Mesendoderm (in vitro differentiated cells): ENCODE data around the gene BRD2.
A peak's percentile ranks its signal among the peaks of the same experiment; 100 is the strongest.

Experiments used
- DNase-seq: peaks from one replicate; pipeline ENCODE4 v3.0.0; 2013
- H2AK5ac ChIP-seq: 2 replicates; pipeline ENCODE4 v1.6.1; 2013; ENCODE audit warnings: low read length, inconsistent platforms
- H2BK120ac ChIP-seq: 2 replicates; pipeline ENCODE4 v1.6.1; 2013; ENCODE audit warnings: low read depth, mild to moderate bottlenecking, low read length, moderate library complexity, mixed read lengths
- H2BK15ac ChIP-seq: replicated peaks from 2 replicates; pipeline ENCODE4 v1.6.1; 2013; ENCODE audit warnings: low read depth, mild to moderate bottlenecking, moderate library complexity
- H2BK5ac ChIP-seq: 2 replicates; pipeline ENCODE4 v1.6.1; 2013; ENCODE audit warnings: low read length, inconsistent platforms
- H3K18ac ChIP-seq: 2 replicates; pipeline ENCODE4 v1.6.1; 2013; ENCODE audit warnings: mild to moderate bottlenecking, low read length, mixed read lengths
- H3K23ac ChIP-seq: one replicate; pipeline ENCODE4 v1.6.1; 2013; ENCODE audit warnings: low read length
- H3K27ac ChIP-seq: 2 replicates; pipeline ENCODE4 v1.5.1; 2013; ENCODE audit warnings: low read depth, mild to moderate bottlenecking, inconsistent platforms, low read length, moderate library complexity
- H3K27me3 ChIP-seq: 2 replicates; pipeline ENCODE4 v1.6.1; 2013; ENCODE audit warnings: low read length, control low read depth, mild to moderate bottlenecking, inconsistent platforms; ENCODE audit not compliant: insufficient read depth, poor library complexity
- H3K36me3 ChIP-seq: 2 replicates; pipeline ENCODE4 v1.6.1; 2013; ENCODE audit warnings: low read length, inconsistent platforms; ENCODE audit not compliant: control insufficient read depth, insufficient read depth
- H3K4ac ChIP-seq: one replicate; pipeline ENCODE4 v1.6.1; 2013; ENCODE audit warnings: low read depth, mild to moderate bottlenecking, low read length, moderate library complexity
- H3K4me1 ChIP-seq: 2 replicates; pipeline ENCODE4 v1.6.1; 2013; ENCODE audit warnings: low read depth, low read length, inconsistent platforms; ENCODE audit not compliant: control insufficient read depth
- H3K4me2 ChIP-seq: 2 replicates; pipeline ENCODE4 v1.6.1; 2013; ENCODE audit warnings: low read length
- H3K4me3 ChIP-seq: 2 replicates; pipeline ENCODE4 v1.5.1; 2013; ENCODE audit warnings: mild to moderate bottlenecking, low read length
- H3K56ac ChIP-seq: one replicate; pipeline ENCODE4 v1.6.1; 2013; ENCODE audit warnings: low read length
- H3K79me1 ChIP-seq: 2 replicates; pipeline ENCODE4 v1.6.1; 2013; ENCODE audit warnings: low read length, inconsistent platforms
- H3K79me2 ChIP-seq: 2 replicates; pipeline ENCODE4 v1.6.1; 2013; ENCODE audit warnings: mild to moderate bottlenecking, low read length; ENCODE audit not compliant: control insufficient read depth, insufficient read depth
- H3K9ac ChIP-seq: 2 replicates; pipeline ENCODE4 v1.6.1; 2013; ENCODE audit warnings: low read length, inconsistent platforms
- H4K5ac ChIP-seq: one replicate; pipeline ENCODE4 v1.6.1; 2013; ENCODE audit warnings: low read length
- H4K8ac ChIP-seq: one replicate; pipeline ENCODE4 v1.6.1; 2013; ENCODE audit warnings: low read depth, mild to moderate bottlenecking, control low read depth, low read length, moderate library complexity
- WGBS: extraction: QIAGEN DNeasy Blood & Tissue Kit; methylation state at CpG from one replicate; pipeline ENCODE4 v1.1.7; 2013; ENCODE audit warnings: low lambda C conversion rate, missing lambda C conversion rate; ENCODE audit not compliant: insufficient coverage; ENCODE audit errors: extremely low coverage; 5-methylcytosine and 5-hydroxymethylcytosine counted together

The BRD2 gene

DNA sequence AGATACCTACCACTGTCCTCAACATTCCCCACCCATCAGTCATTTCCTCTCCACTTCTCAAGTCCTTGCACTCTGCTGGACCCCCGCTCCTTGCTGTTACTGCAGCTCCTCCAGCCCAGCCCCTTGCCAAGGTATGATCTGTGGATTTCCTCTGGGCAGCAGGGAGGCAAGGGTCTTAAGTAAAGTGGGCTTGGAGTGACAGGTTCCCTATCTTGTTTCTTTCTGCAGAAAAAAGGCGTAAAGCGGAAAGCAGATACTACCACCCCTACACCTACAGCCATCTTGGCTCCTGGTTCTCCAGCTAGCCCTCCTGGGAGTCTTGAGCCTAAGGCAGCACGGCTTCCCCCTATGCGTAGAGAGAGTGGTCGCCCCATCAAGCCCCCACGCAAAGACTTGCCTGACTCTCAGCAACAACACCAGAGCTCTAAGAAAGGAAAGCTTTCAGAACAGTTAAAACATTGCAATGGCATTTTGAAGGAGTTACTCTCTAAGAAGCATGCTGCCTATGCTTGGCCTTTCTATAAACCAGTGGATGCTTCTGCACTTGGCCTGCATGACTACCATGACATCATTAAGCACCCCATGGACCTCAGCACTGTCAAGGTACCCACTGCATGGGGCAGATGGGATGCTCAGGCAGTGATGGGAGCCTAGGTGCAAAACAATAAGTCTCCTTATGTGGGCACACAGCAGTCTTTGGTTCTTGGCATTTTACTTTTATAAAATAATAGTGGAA lies 8.1 kb downstream of the BRD2 start:
- WGBS = no CpG with 5 or more reads among the region's 7 CpGs
- Histone ChIP-seq H3K4ac (no peak overlapping the region), H3K4me1 (no peaks in the 10 kb centered on the region), H3K36me3 (peaks cover 62% of the 10 kb centered on the region), H4K5ac (no peak overlapping the region), H3K27me3 (no peaks in the 10 kb centered on the region), H3K79me2 (peaks cover 72% of the 10 kb centered on the region), H2BK15ac (no peak overlapping the region), H3K18ac (no peak overlapping the region), H4K8ac (no peak overlapping the region), H3K27ac (no peak overlapping the region), H2BK120ac (no peak overlapping the region), H3K23ac (no peak overlapping the region), H3K56ac (no peak overlapping the region), H3K79me1 (peaks cover 22% of the 10 kb centered on the region), H3K4me3 (no peak overlapping the region), H3K4me2 (no peak overlapping the region), H3K9ac (no peak overlapping the region), H2AK5ac (no peak overlapping the region), H2BK5ac (no peak overlapping the region)
- no peak for DNase-seq

DNA sequence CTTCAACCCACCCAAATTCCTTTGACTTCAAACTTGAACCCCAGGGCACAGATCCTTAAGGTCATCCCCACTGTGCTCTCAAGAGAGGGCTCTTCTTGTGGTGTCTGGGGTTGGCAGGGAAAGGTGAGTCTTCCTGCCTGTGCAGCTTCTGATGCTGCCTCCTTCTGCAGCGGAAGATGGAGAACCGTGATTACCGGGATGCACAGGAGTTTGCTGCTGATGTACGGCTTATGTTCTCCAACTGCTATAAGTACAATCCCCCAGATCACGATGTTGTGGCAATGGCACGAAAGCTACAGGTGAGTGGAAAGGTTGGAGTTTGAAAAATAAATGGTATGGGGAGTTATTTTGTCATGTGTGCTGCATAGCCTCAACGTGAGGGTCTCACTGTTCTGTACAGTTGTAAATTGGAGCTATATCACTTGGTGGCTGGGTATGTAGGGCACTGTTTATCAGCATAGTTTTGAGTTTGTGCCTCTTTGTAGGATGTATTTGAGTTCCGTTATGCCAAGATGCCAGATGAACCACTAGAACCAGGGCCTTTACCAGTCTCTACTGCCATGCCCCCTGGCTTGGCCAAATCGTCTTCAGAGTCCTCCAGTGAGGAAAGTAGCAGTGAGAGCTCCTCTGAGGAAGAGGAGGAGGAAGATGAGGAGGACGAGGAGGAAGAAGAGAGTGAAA lies 9.0 kb downstream of the BRD2 start:
- no CpG with 5 or more reads among the region's 10 CpGs for WGBS
- H2BK5ac ChIP-seq = no peak overlapping the region
- no peak overlapping the region for H3K27ac ChIP-seq
- no peaks in the 10 kb centered on the region for H3K27me3 ChIP-seq
- peaks cover 62% of the 10 kb centered on the region for H3K36me3 ChIP-seq
- no peak overlapping the region for H3K4me3 ChIP-seq
- H3K4me2 ChIP-seq = no peak overlapping the region
- H2AK5ac ChIP-seq = no peak overlapping the region
- H3K4me1 ChIP-seq = no peaks in the 10 kb centered on the region
- H3K79me2 ChIP-seq = peaks cover 68% of the 10 kb centered on the region
- no peak overlapping the region for H3K18ac ChIP-seq
- H4K8ac ChIP-seq = no peak overlapping the region
- H2BK15ac ChIP-seq = no peak overlapping the region
- H4K5ac ChIP-seq = no peak overlapping the region
- H3K9ac ChIP-seq = no peak overlapping the region
- no peak overlapping the region for H3K56ac ChIP-seq
- DNase-seq = no peak
- no peak overlapping the region for H3K4ac ChIP-seq
- H2BK120ac ChIP-seq = no peak overlapping the region
- peak overlapping the region; percentile 29 for H3K23ac ChIP-seq
- H3K79me1 ChIP-seq = peaks cover 22% of the 10 kb centered on the region

DNA sequence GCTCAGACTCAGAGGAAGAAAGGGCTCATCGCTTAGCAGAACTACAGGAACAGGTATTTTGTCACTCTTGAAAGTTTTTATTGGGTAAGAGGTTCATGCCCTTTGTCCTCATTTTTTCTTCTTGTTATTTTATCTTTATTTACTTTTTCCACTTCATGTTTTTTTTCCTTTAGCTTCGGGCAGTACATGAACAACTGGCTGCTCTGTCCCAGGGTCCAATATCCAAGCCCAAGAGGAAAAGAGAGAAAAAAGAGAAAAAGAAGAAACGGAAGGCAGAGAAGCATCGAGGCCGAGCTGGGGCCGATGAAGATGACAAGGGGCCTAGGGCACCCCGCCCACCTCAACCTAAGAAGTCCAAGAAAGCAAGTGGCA lies 9.5 kb downstream of the BRD2 start:
- Histone ChIP-seq H3K4me2 (no peak overlapping the region), H3K79me1 (peaks cover 22% of the 10 kb centered on the region), H2BK15ac (no peak overlapping the region), H3K18ac (no peak overlapping the region), H2AK5ac (no peak overlapping the region), H3K4me3 (no peak overlapping the region), H3K56ac (no peak overlapping the region), H2BK120ac (no peak overlapping the region), H3K4ac (no peak overlapping the region), H4K5ac (no peak overlapping the region), H3K23ac (peak overlapping the region; percentile 29), H3K4me1 (no peaks in the 10 kb centered on the region), H3K27me3 (no peaks in the 10 kb centered on the region), H3K79me2 (peaks cover 63% of the 10 kb centered on the region), H3K27ac (no peak overlapping the region), H4K8ac (no peak overlapping the region), H3K9ac (no peak overlapping the region), H3K36me3 (peaks cover 57% of the 10 kb centered on the region), H2BK5ac (no peak overlapping the region)
- no CpG with 5 or more reads among the region's 7 CpGs for WGBS
- DNase-seq = no peak

DNA sequence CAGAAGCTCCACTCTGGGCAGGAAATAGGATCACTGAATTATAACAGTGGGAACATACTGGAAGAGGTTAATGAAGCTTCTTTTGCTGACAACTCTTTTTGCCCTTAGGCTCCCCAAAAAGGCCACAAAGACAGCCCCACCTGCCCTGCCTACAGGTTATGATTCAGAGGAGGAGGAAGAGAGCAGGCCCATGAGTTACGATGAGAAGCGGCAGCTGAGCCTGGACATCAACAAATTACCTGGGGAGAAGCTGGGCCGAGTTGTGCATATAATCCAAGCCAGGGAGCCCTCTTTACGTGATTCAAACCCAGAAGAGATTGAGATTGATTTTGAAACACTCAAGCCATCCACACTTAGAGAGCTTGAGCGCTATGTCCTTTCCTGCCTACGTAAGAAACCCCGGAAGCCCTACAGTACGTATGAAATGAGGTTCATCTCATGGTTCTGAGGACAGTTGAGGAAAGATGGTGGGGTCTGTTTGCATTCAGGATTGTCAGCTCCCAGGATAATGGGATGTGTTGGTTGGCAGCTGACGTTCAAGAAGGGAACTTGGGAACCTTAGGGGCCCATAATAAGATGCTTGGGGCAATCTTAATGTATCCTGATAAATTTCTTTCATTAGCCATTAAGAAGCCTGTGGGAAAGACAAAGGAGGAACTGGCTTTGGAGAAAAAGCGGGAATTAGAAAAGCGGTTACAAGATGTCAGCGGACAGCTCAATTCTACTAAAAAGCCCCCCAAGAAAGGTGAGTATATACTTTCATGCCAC lies 11.5 kb downstream of the BRD2 start:
- no CpG with 5 or more reads among the region's 12 CpGs for WGBS
- no peak for DNase-seq
- no peak overlapping the region for H3K27ac ChIP-seq

DNA sequence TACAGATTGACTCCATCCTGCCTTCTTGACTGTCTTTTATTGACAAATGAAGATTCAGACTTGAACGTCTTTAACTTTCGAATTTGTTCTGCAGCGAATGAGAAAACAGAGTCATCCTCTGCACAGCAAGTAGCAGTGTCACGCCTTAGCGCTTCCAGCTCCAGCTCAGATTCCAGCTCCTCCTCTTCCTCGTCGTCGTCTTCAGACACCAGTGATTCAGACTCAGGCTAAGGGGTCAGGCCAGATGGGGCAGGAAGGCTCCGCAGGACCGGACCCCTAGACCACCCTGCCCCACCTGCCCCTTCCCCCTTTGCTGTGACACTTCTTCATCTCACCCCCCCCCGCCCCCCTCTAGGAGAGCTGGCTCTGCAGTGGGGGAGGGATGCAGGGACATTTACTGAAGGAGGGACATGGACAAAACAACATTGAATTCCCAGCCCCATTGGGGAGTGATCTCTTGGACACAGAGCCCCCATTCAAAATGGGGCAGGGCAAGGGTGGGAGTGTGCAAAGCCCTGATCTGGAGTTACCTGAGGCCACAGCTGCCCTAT lies 12.2 kb downstream of the BRD2 start:
- H3K79me2 ChIP-seq = peaks cover 37% of the 10 kb centered on the region
- no peak overlapping the region for H2BK5ac ChIP-seq
- no peak overlapping the region for H3K27ac ChIP-seq
- H2BK120ac ChIP-seq = no peak overlapping the region
- H3K23ac ChIP-seq = no peak overlapping the region
- no peak overlapping the region for H3K4ac ChIP-seq
- peaks cover 22% of the 10 kb centered on the region for H3K79me1 ChIP-seq
- no peaks in the 10 kb centered on the region for H3K27me3 ChIP-seq
- no peak for DNase-seq
- H3K18ac ChIP-seq = no peak overlapping the region
- no peak overlapping the region for H2BK15ac ChIP-seq
- H3K4me3 ChIP-seq = no peak overlapping the region
- H4K8ac ChIP-seq = no peak overlapping the region
- no peak overlapping the region for H3K56ac ChIP-seq
- no peak overlapping the region for H3K9ac ChIP-seq
- no peak overlapping the region for H2AK5ac ChIP-seq
- no peak overlapping the region for H4K5ac ChIP-seq
- H3K36me3 ChIP-seq = peaks cover 43% of the 10 kb centered on the region
- H3K4me2 ChIP-seq = no peak overlapping the region
- no peaks in the 10 kb centered on the region for H3K4me1 ChIP-seq
- no CpG with 5 or more reads among the region's 11 CpGs for WGBS

More for the DNA sequence above, 11.5 kb downstream of the BRD2 start:
- Histone ChIP-seq H3K23ac (no peak overlapping the region), H3K79me1 (peaks cover 22% of the 10 kb centered on the region), H2AK5ac (no peak overlapping the region), H3K9ac (no peak overlapping the region), H2BK5ac (no peak overlapping the region), H3K4ac (no peak overlapping the region), H3K36me3 (peaks cover 45% of the 10 kb centered on the region), H3K4me3 (no peak overlapping the region), H3K79me2 (peaks cover 43% of the 10 kb centered on the region), H2BK15ac (no peak overlapping the region), H3K27me3 (no peaks in the 10 kb centered on the region), H3K4me2 (no peak overlapping the region), H3K4me1 (no peaks in the 10 kb centered on the region), H3K56ac (no peak overlapping the region), H4K8ac (no peak overlapping the region), H3K18ac (no peak overlapping the region), H2BK120ac (no peak overlapping the region), H4K5ac (no peak overlapping the region)
